Measurements from ENCODE around the gene FFAR1.

The FFAR1 gene

GRCh38 chr19:35347171-35347929 lies at the start of gene FFAR1:
Gene FFAR1, plus strand, starts transcription at chr19:35347902. Its CDS starts 3,650 bp downstream, at chr19:35351552.
- TF ChIP-seq TEAD4 (IDR thresholded peaks at IDR 0.05), result no peak
- TF ChIP-seq CEBPB (IDR thresholded peaks at IDR 0.05), result no peak

- TF ChIP-seq REST (IDR thresholded peaks at IDR 0.05; ENCODE audit: low read depth), result no peak
- no peak for TF ChIP-seq TEAD4 (IDR thresholded peaks at IDR 0.05)
- TF ChIP-seq FOXM1 (IDR thresholded peaks at IDR 0.05; ENCODE audit: borderline replicate concordance, low read depth), result no peak
- no peak for TF ChIP-seq USF1 (IDR thresholded peaks at IDR 0.05)
- TF ChIP-seq NFIC (IDR thresholded peaks at IDR 0.05), result no peak
- TF ChIP-seq MAX (IDR thresholded peaks at IDR 0.05), result no peak
- no peak for TF ChIP-seq CEBPB (IDR thresholded peaks at IDR 0.05)
- TF ChIP-seq TCF12 (IDR thresholded peaks at IDR 0.05; ENCODE audit: low read depth), result no peak
Measured at GRCh38 chr19:35297922-35298321, 49.8 kb upstream of the FFAR1 start.

- no peak for TF ChIP-seq NFIC (IDR thresholded peaks at IDR 0.05)
- no peak for TF ChIP-seq EP300 (IDR thresholded peaks at IDR 0.05; ENCODE audit: borderline replicate concordance)
- TF ChIP-seq CREB1 (IDR thresholded peaks at IDR 0.05; ENCODE audit: low read depth), result no peak
- TF ChIP-seq YY1 (IDR thresholded peaks at IDR 0.05; ENCODE audit: low read depth), result no peak
- TF ChIP-seq USF1 (IDR thresholded peaks at IDR 0.05), result no peak
- no peak for TF ChIP-seq TEAD4 (IDR thresholded peaks at IDR 0.05)
- TF ChIP-seq REST (IDR thresholded peaks at IDR 0.05; ENCODE audit: low read depth), result no peak
- no peak for TF ChIP-seq ZBTB7A (IDR thresholded peaks at IDR 0.05; ENCODE audit: low read depth)
- TF ChIP-seq MAX (IDR thresholded peaks at IDR 0.05), result no peak
- no peak for TF ChIP-seq FOXM1 (IDR thresholded peaks at IDR 0.05; ENCODE audit: borderline replicate concordance, low read depth)
- no peak for TF ChIP-seq RAD21 (IDR thresholded peaks at IDR 0.05; ENCODE audit: low read depth)
- TF ChIP-seq TCF12 (IDR thresholded peaks at IDR 0.05; ENCODE audit: low read depth), result no peak
- no peak for TF ChIP-seq CEBPB (IDR thresholded peaks at IDR 0.05)
- TF ChIP-seq EGR1 (IDR thresholded peaks at IDR 0.05), result no peak
- no peak for TF ChIP-seq TAF1 (IDR thresholded peaks at IDR 0.05; ENCODE audit: low read depth)
Measured at GRCh38 chr19:35298561-35298972, 49.1 kb upstream of the FFAR1 start.

- TF ChIP-seq USF1 (IDR thresholded peaks at IDR 0.05), result no peak
- TF ChIP-seq NFIC (IDR thresholded peaks at IDR 0.05), result no peak
- no peak for TF ChIP-seq CREB1 (IDR thresholded peaks at IDR 0.05; ENCODE audit: low read depth)
- TF ChIP-seq TEAD4 (IDR thresholded peaks at IDR 0.05), result no peak
- no peak for TF ChIP-seq TCF12 (IDR thresholded peaks at IDR 0.05; ENCODE audit: low read depth)
- TF ChIP-seq MAX (IDR thresholded peaks at IDR 0.05), result peak; percentile 72
- TF ChIP-seq EGR1 (IDR thresholded peaks at IDR 0.05), result no peak
Measured at GRCh38 chr19:35299523-35300338, 48.0 kb upstream of the FFAR1 start.

GRCh38 chr19:35300339-35300649 lies 47.4 kb upstream of the FFAR1 start:
- TF ChIP-seq RAD21 (IDR thresholded peaks at IDR 0.05; ENCODE audit: low read depth) (no peak), TAF1 (IDR thresholded peaks at IDR 0.05; ENCODE audit: low read depth) (no peak), USF1 (IDR thresholded peaks at IDR 0.05) (no peak), TCF12 (IDR thresholded peaks at IDR 0.05; ENCODE audit: low read depth) (no peak), REST (IDR thresholded peaks at IDR 0.05; ENCODE audit: low read depth) (no peak)

Data from Ishikawa (cell line).